GM21529 (cell line): ENCODE measurements around the gene PTPN12.
"Not testable (repeated sequence)": the region's sequence is repeated elsewhere in the genome, so short reads cannot be mapped to it uniquely, and the experiment has no call there.

Experiments used
- ATAC-seq: cut with Tn5 transposase; IDR thresholded peaks from one replicate; pipeline ENCODE4 v1.9.1; 2021; ENCODE audit not compliant: unreplicated experiment

The PTPN12 gene

GRCh38 chr7:77576856-77577255 is 39.8 kb downstream of the PTPN12 start:
- ATAC-seq: no peak

GRCh38 chr7:77579797-77580196 is 42.7 kb downstream of the PTPN12 start:
- ATAC-seq: no peak

DNA sequence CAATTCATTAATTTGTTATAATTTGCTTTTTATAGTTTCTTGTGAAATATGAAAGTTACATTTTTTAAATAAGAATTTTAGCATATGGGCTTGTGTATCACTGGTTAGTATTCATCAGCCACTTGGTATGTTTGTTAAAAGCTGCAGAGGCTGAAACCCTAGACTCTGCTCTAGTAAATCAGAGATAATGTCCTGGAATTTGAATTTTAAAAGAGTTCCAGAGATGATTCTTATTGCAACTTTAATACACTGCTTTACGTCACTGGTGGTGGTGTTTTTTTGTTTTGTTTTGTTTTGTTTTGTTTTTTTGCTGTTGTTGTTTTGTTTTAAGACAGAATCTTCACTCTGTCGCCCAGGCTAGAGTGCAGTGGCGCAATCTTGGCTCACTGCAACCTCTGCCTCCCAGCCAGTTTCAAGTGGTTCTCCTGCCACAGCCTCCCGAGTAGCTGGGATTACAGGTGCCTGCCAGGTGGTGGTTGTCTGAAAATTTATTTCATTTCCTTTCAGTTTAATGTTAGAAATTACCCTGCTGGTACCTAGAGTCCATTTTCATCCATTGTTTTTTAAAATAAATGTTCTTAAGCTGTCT is 43.8 kb downstream of the PTPN12 start:
- no peak for ATAC-seq

- no peak for ATAC-seq
Measured at GRCh38 chr7:77587272-77587671, 50.2 kb downstream of the PTPN12 start.

DNA sequence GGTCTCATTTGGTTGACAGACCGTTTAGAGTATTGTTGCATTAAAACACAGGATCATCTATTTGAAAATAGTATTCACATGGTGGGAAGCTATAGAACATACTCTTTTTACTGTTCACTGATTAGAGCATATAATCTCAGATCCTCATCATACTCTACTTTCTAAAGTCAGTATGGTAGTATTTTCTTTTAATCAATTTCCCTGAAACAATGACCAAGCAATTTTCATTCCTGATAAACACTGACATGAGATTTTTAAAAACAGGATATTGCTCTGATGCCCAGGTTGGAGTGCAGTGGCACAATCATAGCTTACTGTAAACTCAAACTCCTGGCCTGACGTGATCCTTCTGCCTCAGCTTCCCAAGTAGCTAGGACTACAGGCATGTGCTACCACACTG is 63.9 kb downstream of the PTPN12 start:
- ATAC-seq: no peak

- ATAC-seq: no peak
Measured at GRCh38 chr7:77606562-77606961, 69.5 kb downstream of the PTPN12 start.

- no peak for ATAC-seq
Measured at GRCh38 chr7:77619314-77619713, 82.2 kb downstream of the PTPN12 start.

DNA sequence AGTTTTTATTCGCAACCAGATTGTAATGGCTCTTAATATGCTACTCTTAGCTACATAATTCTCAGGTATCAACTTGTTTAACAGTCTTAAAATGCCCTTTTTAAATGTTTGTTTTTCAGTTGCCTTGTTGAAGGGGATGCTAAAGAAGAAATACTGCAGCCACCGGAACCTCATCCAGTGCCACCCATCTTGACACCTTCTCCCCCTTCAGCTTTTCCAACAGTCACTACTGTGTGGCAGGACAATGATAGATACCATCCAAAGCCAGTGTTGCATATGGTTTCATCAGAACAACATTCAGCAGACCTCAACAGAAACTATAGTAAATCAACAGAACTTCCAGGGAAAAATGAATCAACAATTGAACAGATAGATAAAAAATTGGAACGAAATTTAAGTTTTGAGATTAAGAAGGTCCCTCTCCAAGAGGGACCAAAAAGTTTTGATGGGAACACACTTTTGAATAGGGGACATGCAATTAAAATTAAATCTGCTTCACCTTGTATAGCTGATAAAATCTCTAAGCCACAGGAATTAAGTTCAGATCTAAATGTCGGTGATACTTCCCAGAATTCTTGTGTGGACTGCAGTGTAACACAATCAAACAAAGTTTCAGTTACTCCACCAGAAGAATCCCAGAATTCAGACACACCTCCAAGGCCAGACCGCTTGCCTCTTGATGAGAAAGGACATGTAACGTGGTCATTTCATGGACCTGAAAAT is 89.7 kb downstream of the PTPN12 start:
- no peak for ATAC-seq

DNA sequence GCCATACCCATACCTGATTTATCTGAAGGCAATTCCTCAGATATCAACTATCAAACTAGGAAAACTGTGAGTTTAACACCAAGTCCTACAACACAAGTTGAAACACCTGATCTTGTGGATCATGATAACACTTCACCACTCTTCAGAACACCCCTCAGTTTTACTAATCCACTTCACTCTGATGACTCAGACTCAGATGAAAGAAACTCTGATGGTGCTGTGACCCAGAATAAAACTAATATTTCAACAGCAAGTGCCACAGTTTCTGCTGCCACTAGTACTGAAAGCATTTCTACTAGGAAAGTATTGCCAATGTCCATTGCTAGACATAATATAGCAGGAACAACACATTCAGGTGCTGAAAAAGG is 90.2 kb downstream of the PTPN12 start:
- ATAC-seq: no peak

- no peak for ATAC-seq
Measured at GRCh38 chr7:77629797-77630196, 92.7 kb downstream of the PTPN12 start.

DNA sequence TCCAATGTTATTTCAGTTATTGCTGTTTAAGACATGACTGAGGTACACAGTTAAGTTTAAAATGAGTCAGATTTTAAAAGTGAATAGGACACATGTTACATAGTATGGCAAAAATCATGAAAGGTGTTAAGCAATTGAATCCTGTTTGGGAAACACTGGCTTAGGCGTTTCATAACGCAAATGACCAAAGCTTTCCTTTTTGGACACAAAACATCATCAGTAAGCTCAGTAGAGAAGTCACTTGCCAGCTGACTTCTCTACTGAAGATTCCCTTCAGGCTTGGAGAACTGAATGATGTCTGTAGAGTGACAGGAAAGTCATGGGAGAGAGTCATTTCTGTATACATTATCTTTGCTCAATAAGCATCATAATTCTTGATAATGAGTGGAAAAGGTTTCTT is 94.7 kb downstream of the PTPN12 start:
- ATAC-seq: no peak

DNA sequence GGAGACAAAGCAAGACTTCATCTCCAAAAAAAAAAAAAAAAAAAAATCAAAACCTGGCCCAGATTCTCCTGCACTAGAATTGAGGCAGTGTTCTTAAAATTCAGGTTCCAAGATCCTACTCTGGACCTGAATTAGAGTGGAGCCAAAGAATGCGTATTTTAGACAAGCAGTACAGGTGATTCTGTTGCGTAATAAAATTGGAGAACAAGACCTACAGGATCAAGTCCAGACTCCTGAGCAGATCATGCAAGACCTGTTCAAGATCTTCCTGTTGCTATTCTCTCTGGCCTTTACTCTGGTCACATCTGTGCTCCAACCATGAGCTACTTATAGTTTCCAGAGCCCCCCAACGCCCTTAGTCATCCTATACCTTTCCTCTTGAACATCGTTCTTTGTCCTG is 107.7 kb downstream of the PTPN12 start:
- no peak for ATAC-seq

- no peak for ATAC-seq
Measured at GRCh38 chr7:77648742-77649338, 111.7 kb downstream of the PTPN12 start.

DNA sequence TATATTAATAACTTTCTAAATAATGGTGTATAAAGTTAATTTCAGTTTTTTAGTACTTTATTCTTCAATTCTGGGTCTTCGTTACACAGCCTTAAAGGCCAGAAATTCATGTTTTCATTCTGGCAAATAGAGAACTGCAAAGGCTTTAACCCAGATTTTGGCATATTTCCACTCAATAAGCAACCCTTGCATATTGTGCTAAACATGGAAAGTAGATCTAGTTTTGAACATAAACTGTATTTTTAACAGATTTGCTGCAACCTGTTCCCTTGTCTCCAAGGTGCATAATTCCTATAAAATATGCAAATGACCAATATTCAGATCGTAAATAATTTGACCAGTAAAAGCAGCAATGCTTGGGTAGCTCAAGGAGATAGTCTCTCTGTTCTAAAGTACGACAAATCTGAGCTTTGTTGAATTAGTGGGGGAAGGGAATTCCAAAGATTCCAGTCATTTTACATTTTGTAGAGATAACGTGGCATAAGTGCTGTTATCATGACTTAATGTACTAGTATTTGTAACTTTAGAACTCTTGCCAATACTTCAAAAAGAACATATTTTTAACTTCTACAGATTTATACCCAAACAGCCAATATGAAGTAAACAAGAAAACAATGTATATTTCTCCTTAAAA is 112.7 kb downstream of the PTPN12 start:
- no peak for ATAC-seq

- no peak for ATAC-seq
Measured at GRCh38 chr7:77651575-77652162, 114.6 kb downstream of the PTPN12 start.

GRCh38 chr7:77652826-77653225 is 115.7 kb downstream of the PTPN12 start:
- ATAC-seq: not testable (repeated sequence)

- no peak for ATAC-seq
Measured at GRCh38 chr7:77653572-77653971, 116.5 kb downstream of the PTPN12 start.

DNA sequence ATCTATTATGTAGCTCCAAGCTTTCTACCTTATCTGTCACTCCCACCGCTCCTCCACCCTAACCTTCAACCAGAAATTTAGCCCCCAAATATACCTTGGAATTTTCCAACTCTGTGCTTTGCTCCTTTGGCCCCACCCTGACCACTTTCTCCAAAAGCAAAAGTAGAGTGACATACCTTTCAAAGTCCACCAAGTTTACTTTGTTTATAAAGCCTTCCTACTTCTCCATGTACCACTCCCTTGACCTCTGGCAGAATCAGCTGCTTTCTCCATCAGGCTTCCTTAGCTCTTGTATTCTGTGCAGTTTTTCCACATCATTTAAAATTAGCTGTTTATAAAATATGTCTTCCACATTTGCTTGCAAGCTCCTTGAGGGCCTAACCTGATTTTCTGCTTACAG is 118.3 kb downstream of the PTPN12 start:
- ATAC-seq: no peak

DNA sequence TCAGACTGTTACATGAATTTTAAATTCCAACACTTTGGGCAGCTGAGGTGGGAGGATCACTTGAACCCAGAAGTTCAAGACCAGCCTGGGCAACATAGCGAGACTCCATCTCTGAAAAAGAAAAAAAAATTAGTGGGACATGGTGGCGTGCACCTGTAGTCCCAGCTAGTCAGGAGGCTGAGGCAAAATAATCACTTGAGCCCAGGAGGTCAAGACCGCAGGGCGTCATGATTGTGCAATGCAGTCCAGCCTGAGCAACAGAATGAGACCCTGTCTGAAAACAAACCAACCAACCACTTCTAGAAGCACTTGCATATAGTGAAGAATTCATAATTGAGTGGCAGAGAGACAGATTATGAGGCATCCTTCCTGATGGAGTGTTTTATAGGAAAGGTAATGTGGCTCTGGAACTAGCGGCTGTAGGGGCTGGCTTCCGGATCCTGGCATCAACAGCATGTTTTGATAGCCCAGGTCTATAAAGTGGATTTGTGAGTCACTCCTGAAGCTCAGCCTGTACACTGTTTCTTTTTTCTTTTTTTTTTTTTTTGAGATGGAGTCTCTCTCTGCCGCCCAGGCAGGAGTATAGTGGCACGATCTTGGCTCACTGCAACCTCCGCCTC is 118.9 kb downstream of the PTPN12 start:
- ATAC-seq: no peak

DNA sequence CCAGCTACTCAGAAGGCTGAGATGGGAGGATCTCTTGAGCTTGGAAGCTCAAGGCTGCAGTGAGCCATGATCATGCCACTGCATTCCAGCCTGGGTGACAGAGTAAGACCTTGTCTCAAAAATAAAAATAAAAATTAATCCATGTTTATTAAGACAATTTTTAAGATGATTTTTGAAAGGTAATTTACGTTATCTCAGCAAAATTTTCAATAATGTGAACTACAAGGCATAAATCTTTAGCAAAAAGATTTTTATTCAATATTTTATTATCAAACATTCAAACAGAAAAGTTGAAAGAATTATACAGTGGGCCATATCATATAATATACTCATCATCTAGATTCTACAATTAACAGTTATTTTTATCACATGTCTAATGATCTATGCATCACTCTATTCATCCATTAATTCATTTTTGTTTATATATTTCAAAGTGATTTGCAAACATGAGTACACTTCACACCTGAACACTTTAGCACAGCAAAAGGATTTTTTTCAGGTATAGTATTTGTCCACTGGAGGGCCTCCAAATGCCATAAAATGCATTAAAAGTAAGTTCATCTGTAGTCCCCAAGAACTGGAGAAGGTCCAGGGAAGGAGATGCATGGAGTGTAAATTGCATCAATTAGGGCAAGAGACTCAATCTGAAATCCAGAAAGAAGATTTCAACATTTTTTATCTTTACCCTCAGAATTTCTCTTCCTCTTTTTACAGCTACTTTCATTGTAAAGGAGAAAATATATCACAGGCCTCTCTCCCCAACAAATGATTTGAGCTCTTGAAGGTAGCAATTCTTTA is 120.5 kb downstream of the PTPN12 start:
- ATAC-seq: peak; percentile 69
